DMS 273 (cell line): ENCODE results near the gene TTLL7.
A peak's percentile ranks its signal among the peaks of the same experiment; 100 is the strongest.

Source experiments
- DNase-seq: peaks from one replicate; lab custom pipeline; 2025; ENCODE audit not compliant: unreplicated experiment; lab: John Stamatoyannopoulos, UW

Gene TTLL7

GRCh38 chr1:83998498-83999315, at the start of gene TTLL7:
TTLL7 (minus strand) TSS chr1:83999132; CDS start chr1:83952211, 46,921 bp downstream.
- peak; percentile 94 for DNase-seq

DNA sequence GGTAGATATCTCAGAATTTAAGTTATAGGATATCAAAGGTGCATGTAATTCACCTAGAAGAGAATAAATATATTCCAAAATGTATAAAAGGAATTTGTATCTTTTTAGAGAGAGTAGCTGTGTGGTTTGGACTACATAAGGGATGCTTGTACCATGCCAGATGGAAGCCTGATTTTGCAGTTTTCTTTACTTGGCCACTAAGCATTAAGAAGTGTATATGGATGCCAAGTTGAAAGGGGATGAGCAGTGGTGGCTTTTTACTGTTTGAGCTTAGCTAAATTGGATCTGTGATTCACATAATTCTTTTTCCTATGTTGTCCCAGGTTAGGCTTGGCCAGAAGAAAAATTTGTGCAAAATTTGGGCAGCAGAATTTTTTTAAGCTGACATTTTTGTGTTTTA, 43.5 kb upstream of the TTLL7 start:
- no peak for DNase-seq

- DNase-seq = no peak
These were observed 39.1 kb upstream of the TTLL7 start for GRCh38 chr1:84037758-84038611.

DNA sequence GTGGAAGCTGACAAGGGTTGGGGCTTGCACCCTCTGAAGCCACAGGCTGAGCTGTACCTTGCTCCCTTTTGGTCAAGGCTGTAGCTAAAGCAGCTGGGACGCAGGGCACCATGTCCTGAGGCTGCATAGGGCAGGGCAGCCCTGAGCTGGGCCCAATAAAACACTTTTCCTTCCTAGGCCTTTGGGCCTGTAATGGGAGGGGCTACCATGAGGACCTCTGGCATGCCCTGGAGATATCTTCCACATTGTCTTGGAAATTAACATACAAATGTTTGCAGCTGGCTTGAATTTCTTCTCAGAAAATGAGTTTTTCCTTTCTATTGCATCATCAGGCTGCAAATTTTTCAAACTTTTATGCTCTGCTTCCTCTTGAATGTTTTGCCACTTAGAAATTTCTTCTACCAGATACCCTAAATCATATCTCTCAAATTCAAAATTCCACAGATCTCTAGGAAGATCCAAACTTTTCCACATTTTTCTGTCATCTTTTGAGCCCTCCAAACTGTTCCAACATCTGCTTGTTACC, 32.9 kb upstream of the TTLL7 start:
- no peak for DNase-seq

GRCh38 chr1:84027368-84027767, 28.4 kb upstream of the TTLL7 start:
- no peak for DNase-seq

GRCh38 chr1:84025966-84026365, 27.0 kb upstream of the TTLL7 start:
- no peak for DNase-seq

DNA sequence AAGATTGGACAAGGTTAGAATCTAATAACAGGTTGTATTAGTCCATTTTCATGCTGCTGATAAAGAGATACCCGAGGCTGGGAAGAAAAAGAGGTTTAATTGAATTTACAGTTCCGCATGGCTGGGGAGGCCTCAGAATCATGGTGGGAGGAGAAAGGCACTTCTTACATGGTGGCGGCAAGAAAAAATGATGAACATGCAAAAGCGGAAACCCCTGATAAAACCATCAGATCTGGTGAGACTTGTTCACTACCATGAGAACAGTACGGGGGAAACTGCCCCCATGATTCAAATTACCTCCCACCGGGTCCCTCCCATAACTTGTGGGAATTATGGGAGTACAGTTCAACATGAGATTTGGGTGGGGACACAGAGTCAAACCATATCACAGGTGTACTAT, 22.9 kb upstream of the TTLL7 start:
- no peak for DNase-seq

DNA sequence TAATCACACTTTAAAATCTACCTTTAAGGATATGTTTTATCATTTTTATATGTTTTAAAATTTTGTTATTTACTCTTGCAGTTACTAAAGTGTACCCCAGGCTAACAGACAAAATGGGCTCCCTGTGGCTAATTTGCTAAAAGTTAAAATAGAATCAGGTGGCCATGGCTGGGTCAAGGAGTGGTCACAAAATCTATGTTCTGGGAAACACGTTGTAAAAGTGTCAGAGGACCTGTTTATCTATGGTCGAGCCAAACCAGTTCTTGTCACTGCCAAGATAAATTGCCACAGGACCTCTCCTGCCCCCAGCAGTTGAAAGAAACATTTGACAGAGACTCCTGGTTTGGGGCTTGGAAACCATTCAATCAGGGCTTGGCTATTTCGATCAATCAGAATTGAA, 21.2 kb upstream of the TTLL7 start:
- no peak for DNase-seq

GRCh38 chr1:84019217-84019616, 20.3 kb upstream of the TTLL7 start:
- no peak for DNase-seq

- DNase-seq = no peak
These were observed 14.8 kb upstream of the TTLL7 start for GRCh38 chr1:84013708-84014107.

DNA sequence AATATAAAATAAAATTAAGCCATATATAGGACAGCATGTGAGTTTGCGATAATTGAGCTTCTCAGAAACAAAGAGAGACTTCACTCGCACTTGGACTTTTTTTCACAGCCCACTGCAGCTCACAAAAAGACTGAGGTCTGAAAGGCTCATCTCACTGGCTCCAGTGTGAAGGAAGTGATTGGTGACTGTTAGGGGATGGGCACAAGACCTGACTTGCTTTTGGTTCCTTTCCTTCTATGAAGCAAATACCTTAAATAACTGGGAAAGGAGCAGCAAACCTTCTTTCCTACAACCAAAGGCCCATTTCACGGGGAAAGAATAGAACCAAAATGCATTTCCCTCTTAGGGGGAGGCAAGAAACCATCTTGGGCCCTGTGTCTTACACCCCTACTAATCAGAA, 13.1 kb upstream of the TTLL7 start:
- DNase-seq = no peak

GRCh38 chr1:84010136-84010535, 11.2 kb upstream of the TTLL7 start:
- no peak for DNase-seq

GRCh38 chr1:84008631-84009030, 9.7 kb upstream of the TTLL7 start:
- DNase-seq = no peak

GRCh38 chr1:84006591-84006990, 7.7 kb upstream of the TTLL7 start:
- DNase-seq = no peak

GRCh38 chr1:84001501-84001900, 2.6 kb upstream of the TTLL7 start:
- no peak for DNase-seq

DNA sequence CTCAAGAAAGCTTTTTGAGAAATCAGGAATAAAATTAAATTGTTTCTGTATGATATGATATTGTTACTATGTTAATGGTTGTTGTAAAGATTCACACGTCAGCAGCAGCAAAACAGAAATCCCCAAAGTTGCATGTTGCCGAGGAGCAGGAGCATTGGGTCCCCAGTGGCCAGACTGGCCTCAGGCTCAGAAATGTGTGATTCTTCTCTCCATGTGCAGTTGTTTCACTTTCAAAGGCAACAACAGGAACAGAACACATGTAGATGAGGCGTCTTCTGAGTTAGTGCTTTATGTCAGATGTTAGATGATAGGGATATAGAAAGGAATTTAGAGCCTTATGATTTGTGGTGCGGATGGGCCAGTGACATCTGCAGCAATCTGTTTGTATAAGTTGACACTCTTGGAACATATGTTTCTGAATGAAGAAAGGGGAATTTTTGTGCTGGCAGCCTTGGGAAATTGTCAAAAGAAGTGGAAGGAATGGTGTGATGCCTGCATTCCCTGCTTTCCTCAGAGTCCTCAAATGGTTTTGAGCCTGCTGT, 2.1 kb upstream of the TTLL7 start:
- DNase-seq = no peak

DNA sequence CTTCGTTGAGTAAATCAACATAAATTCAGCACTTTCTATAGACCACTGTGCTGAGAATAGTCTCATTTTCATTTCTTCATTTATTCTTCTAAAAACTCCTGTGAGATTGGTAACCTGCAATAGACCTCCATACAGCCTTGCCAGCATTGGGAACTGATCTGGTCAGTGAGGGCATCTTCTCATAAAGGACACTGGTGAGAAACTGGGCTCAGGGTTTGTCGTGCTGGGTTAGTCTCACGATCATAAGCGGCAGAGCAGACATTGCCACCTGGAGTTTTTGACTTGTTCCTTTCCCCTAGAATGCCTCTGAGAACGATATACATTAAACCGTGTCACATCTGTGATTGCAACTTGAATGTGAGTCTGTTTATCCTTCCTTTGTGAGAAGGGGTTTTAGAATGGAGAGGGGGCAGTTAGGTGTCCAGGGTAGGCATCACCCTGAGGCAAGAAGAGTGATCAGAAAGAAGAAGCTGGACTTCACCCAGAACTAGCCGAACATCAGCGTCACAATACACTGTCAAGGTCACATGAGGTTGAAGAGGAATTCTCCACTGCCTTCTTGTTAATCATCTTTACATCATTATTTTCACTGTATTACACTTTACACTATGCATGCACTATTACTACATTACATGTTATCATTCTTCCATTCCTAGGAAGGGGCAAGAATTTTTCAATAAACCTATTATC, 1.4 kb upstream of the TTLL7 start:
- no peak for DNase-seq

DNA sequence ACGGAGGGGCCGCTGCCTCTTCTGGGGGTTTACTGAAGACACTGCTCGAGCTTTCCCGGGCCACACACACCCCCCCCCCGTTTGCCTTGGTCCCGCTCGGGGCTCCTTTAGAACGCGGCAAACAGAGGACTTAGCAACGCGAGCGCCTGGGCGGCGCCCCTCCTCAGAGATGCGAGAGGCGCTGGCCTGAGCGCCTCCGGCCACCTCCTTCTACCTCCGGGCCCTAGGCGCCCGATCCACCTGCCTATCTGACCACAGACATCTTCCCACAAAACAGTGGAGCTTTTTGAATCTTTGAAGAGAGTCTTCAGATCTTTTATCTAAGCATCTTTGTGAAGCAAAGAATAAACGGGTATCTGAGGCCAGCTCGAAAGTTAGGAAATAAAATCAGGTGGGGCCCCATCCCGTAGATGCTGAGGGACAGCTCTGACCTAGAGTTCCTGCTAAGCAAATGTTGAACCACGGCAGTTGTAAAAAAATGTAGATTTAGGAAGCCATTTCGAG, 436 bp upstream of the TTLL7 start:
- DNase-seq = peak; percentile 94

DNA sequence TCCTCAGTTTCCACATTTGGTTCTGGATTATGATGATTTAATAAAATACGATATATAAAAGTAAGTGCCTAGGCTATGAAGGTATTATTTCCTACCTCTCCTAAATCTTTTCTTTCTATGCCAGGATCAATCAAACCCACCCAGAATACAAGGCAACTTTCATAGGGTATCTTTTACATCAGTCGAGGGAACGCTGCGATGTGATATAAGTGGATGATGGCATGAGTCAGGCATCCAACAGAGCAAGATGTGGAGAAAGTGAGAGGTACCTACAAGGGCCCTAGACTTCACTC, 781 bp downstream of the TTLL7 start:
- DNase-seq = no peak

- no peak for DNase-seq
These were observed 1.3 kb downstream of the TTLL7 start for GRCh38 chr1:83997631-83998030.

DNA sequence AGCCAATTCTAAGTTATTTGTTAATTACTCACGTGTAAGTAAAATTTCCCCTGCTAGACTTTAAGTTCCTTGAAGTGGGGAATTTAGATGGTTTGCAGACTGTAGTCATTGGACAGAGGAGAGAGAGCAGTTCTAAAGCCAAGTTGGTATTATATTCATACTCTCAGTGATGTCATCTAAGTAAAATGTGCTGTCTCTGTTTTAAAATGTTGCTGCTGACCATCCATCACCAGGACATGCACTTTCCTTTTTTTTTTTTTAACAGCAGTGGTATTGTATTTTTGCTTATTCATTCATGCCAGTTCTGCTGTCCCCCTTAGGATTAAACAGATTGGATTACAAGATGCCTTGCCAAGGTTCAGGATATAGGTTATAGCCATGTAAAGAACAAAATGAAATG, 2.3 kb downstream of the TTLL7 start:
- no peak for DNase-seq
